HepG2 (cell line): ENCODE results near the gene RPS8. TPM values are rescaled to one million over a fixed set of nuclear protein-coding genes. Genes with fewer than 3 reads are reported as not detected.
A peak's percentile ranks its signal among the peaks of the same experiment; 100 is the strongest.

ENCODE experiments used
- ATRX ChIP-seq: sonication (generic); formaldehyde crosslinking; IDR thresholded peaks from 2 replicates; pipeline ENCODE4 v1.4.0; 2020; ENCODE audit warnings: missing genetic modification reagents, borderline replicate concordance
- CC2D1A ChIP-seq: sonication (generic); formaldehyde crosslinking; IDR thresholded peaks from 2 replicates; pipeline ENCODE4 v1.8.1; 2023; ENCODE audit warnings: mild to moderate bottlenecking, missing genetic modification reagents
- CENPX ChIP-seq: sonication (generic); formaldehyde crosslinking; IDR thresholded peaks from 2 replicates; pipeline ENCODE4 v1.9.0; 2021; ENCODE audit warnings: mild to moderate bottlenecking, missing genetic modification reagents, moderate library complexity
- EZH2 ChIP-seq: conservative IDR thresholded peaks from 2 replicates; pipeline ENCODE4 v1.6.1; 2012; ENCODE audit warnings: mild to moderate bottlenecking, low read depth, low read length, moderate library complexity
- KDM3A ChIP-seq: IDR thresholded peaks from 2 replicates; pipeline ENCODE4 v1.6.1; 2018; ENCODE audit warnings: low read depth, missing compliant biosample characterization
- NFE2L1 ChIP-seq: sonication (generic); formaldehyde crosslinking; IDR thresholded peaks from 2 replicates; pipeline ENCODE4 v1.4.0; 2020; ENCODE audit warnings: missing genetic modification reagents, mild to moderate bottlenecking, borderline replicate concordance
- RAD51 ChIP-seq: fragments of 450-650 bp; IDR thresholded peaks from 2 replicates; pipeline ENCODE4 v1.6.1; 2016; ENCODE audit warnings: borderline replicate concordance
- RARG ChIP-seq: sonication (generic); formaldehyde crosslinking; IDR thresholded peaks from 2 replicates; pipeline ENCODE4 v1.4.0; 2020; ENCODE audit warnings: low read depth, mild to moderate bottlenecking, missing genetic modification reagents
- SRSF1 ChIP-seq: fragments of 200-400 bp; formaldehyde crosslinking; optimal IDR thresholded peaks from 2 replicates; pipeline ENCODE3; 2017; ENCODE audit warnings: mild to moderate bottlenecking, low read depth, low read length, moderate library complexity
- ZNF180 ChIP-seq: sonication (generic); formaldehyde crosslinking; IDR thresholded peaks from 2 replicates; pipeline ENCODE4 v1.4.0; 2020; ENCODE audit warnings: low read depth, missing genetic modification reagents, borderline replicate concordance
- ZNF282 ChIP-seq: fragments of 450-650 bp; IDR thresholded peaks from 2 replicates; pipeline ENCODE4 v1.6.1; 2018; ENCODE audit not compliant: partially characterized antibody
- polyA plus RNA-seq, 8 experiments: library from polyadenylated mRNA; depleted of rRNA in 3 of 8; stranded (reverse) in 7 of 8; unstranded in 1 of 8; fragments of >200 nt; fragmentation: Illumina TruSeq in 4 of 8; extraction: Trizol in 4 of 8; gene quantifications; 2 replicates each; pipeline versions ENCODE4 v1.2.1 to v1.2.3, GENCODE V29; 2011 to 2016; ENCODE audit warnings: low read depth in 4 of 8, missing spikeins in 1 of 8, mixed read lengths in 1 of 8; ENCODE audit not compliant: insufficient read depth in 1 of 8
- total RNA-seq, 5 experiments: library from RNA; depleted of rRNA; stranded (reverse); fragments of >200 nt; fragmentation: Illumina TruSeq; extraction: Trizol; gene quantifications; 2 replicates each; pipeline ENCODE4 v1.2.3, GENCODE V29; 2016; ENCODE audit warnings: low read depth in 1 of 5
- TF ChIP-seq, protein P1 (sequence below): sonication (generic); formaldehyde crosslinking; IDR thresholded peaks from 2 replicates; pipeline ENCODE4 v1.5.0; 2020; ENCODE audit warnings: mild to moderate bottlenecking, missing genetic modification reagents
- TF ChIP-seq, protein P2 (sequence below): IDR thresholded peaks from 2 replicates; pipeline ENCODE4 v1.6.1; 2012; ENCODE audit warnings: inconsistent platforms
- TF ChIP-seq, protein P3 (sequence below): sonication (generic); formaldehyde crosslinking; IDR thresholded peaks from 2 replicates; pipeline ENCODE4 v1.5.1; 2020; ENCODE audit warnings: missing genetic modification reagents, mild to moderate bottlenecking, borderline replicate concordance
- TF ChIP-seq, protein P4 (sequence below): sonication (generic); formaldehyde crosslinking; IDR thresholded peaks from 2 replicates; pipeline ENCODE4 v1.4.0; 2020; ENCODE audit warnings: missing genetic modification reagents, borderline replicate concordance
- TF ChIP-seq, protein P5 (sequence below): sonication (generic); formaldehyde crosslinking; IDR thresholded peaks from 2 replicates; pipeline ENCODE4 v1.4.0; 2020; ENCODE audit warnings: missing genetic modification reagents, borderline replicate concordance
- TF ChIP-seq, protein P6 (sequence below): sonication (generic); formaldehyde crosslinking; IDR thresholded peaks from 2 replicates; pipeline ENCODE4 v1.4.0; 2020; ENCODE audit warnings: missing genetic modification reagents, mild to moderate bottlenecking, borderline replicate concordance

The RPS8 gene
- total and polyA plus RNA-seq, 2 of the 13 experiments (the other 11 are each of a cell fraction or from before 2014, with no cell fraction given) = 2,628 to 2,822 TPM

DNA sequence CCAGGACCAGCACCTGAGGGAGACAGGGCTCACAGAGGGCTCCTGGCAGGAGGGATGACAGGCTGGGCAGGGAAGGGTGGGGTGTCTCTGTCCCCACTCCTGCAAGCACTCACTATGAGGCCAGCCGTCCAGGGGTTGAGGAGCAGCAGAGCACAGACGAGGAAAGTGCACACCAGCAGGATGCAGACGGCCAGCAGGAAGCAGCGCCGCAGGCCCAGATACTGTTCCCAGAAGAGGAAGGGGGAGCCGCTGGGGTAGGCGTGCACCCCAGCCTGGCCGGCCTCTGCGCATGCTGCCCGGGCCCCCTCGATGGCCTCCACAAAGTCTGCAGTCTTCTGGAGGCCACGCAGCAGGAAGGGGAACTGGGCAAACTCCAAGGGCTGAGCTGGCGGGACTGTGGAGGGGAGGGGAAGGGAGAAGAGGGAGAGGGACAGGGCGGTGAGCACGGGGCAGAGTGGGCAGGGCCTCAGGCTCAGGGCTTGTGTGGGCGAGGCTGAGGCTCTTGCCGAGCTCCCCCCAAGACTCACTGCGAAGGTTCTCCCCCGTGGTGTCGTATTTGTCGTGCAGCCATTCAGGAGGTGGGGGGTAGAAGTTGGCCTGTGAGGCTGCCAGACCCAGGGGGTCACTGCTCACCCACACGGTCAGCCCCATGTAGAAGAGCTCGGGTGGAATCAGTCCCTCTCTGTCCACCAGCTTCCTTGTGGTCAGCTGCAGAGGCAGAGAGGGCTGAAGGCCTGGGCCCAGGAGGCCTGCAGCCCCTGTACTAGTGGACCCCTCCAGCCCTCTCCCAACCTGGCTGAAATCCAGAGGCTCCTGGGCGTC, 51.2 kb downstream of the RPS8 start (continued):
- TF ChIP-seq ATRX (no peak), CC2D1A (no peak), NFE2L1 (CRISPR knock-in tag) (no peak), EZH2 (no peak), RARG (CRISPR knock-in tag) (no peak), CENPX (CRISPR knock-in tag) (no peak), ZNF282 (no peak), SRSF1 (peak; percentile 9), RAD51 (no peak), ZNF180 (CRISPR knock-in tag) (no peak), KDM3A (CRISPR knock-in tag) (no peak)
- TF ChIP-seq, protein P1, sequence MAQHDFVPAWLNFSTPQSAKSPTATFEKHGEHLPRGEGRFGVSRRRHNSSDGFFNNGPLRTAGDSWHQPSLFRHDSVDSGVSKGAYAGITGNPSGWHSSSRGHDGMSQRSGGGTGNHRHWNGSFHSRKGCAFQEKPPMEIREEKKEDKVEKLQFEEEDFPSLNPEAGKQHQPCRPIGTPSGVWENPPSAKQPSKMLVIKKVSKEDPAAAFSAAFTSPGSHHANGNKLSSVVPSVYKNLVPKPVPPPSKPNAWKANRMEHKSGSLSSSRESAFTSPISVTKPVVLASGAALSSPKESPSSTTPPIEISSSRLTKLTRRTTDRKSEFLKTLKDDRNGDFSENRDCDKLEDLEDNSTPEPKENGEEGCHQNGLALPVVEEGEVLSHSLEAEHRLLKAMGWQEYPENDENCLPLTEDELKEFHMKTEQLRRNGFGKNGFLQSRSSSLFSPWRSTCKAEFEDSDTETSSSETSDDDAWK (CRISPR knock-in tag) = no peak
- TF ChIP-seq, protein P2, sequence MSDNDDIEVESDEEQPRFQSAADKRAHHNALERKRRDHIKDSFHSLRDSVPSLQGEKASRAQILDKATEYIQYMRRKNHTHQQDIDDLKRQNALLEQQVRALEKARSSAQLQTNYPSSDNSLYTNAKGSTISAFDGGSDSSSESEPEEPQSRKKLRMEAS = peak; percentile 86
- TF ChIP-seq, protein P3, sequence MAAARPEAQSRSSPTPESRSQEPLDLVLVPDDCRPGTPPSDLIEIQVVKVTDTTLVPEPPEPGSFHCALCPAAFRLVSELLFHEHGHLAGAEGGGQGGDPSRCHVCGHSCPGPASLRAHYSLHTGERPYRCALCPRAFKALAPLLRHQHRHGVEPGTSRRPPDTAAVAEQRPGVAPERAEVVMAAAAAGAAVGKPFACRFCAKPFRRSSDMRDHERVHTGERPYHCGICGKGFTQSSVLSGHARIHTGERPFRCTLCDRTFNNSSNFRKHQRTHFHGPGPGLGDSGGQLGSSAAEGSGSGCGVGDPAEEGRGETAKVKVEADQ (CRISPR knock-in tag) = no peak
- TF ChIP-seq, protein P4, sequence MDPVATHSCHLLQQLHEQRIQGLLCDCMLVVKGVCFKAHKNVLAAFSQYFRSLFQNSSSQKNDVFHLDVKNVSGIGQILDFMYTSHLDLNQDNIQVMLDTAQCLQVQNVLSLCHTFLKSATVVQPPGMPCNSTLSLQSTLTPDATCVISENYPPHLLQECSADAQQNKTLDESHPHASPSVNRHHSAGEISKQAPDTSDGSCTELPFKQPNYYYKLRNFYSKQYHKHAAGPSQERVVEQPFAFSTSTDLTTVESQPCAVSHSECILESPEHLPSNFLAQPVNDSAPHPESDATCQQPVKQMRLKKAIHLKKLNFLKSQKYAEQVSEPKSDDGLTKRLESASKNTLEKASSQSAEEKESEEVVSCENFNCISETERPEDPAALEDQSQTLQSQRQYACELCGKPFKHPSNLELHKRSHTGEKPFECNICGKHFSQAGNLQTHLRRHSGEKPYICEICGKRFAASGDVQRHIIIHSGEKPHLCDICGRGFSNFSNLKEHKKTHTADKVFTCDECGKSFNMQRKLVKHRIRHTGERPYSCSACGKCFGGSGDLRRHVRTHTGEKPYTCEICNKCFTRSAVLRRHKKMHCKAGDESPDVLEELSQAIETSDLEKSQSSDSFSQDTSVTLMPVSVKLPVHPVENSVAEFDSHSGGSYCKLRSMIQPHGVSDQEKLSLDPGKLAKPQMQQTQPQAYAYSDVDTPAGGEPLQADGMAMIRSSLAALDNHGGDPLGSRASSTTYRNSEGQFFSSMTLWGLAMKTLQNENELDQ (CRISPR knock-in tag) = no peak
- TF ChIP-seq, protein P5, sequence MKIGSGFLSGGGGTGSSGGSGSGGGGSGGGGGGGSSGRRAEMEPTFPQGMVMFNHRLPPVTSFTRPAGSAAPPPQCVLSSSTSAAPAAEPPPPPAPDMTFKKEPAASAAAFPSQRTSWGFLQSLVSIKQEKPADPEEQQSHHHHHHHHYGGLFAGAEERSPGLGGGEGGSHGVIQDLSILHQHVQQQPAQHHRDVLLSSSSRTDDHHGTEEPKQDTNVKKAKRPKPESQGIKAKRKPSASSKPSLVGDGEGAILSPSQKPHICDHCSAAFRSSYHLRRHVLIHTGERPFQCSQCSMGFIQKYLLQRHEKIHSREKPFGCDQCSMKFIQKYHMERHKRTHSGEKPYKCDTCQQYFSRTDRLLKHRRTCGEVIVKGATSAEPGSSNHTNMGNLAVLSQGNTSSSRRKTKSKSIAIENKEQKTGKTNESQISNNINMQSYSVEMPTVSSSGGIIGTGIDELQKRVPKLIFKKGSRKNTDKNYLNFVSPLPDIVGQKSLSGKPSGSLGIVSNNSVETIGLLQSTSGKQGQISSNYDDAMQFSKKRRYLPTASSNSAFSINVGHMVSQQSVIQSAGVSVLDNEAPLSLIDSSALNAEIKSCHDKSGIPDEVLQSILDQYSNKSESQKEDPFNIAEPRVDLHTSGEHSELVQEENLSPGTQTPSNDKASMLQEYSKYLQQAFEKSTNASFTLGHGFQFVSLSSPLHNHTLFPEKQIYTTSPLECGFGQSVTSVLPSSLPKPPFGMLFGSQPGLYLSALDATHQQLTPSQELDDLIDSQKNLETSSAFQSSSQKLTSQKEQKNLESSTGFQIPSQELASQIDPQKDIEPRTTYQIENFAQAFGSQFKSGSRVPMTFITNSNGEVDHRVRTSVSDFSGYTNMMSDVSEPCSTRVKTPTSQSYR (CRISPR knock-in tag) = peak; percentile 46; the same call in 1 of the 2 replicates
- TF ChIP-seq, protein P6, sequence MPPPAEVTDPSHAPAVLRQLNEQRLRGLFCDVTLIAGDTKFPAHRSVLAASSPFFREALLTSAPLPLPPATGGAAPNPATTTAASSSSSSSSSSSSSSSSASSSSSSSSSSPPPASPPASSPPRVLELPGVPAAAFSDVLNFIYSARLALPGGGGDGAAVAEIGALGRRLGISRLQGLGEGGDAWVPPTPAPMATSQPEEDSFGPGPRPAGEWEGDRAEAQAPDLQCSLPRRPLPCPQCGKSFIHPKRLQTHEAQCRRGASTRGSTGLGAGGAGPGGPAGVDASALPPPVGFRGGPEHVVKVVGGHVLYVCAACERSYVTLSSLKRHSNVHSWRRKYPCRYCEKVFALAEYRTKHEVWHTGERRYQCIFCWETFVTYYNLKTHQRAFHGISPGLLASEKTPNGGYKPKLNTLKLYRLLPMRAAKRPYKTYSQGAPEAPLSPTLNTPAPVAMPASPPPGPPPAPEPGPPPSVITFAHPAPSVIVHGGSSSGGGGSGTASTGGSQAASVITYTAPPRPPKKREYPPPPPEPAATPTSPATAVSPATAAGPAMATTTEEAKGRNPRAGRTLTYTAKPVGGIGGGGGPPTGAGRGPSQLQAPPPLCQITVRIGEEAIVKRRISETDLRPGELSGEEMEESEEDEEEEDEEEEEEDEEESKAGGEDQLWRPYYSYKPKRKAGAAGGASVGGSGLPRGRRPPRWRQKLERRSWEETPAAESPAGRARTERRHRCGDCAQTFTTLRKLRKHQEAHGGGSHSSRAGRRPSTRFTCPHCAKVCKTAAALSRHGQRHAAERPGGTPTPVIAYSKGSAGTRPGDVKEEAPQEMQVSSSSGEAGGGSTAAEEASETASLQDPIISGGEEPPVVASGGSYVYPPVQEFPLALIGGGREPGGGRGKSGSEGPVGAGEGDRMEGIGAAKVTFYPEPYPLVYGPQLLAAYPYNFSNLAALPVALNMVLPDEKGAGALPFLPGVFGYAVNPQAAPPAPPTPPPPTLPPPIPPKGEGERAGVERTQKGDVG (CRISPR knock-in tag) = peak; percentile 41; the same call in 1 of the 2 replicates
